HG02870 (cell line): ENCODE data around the gene DAB1.

Experiments used
- ATAC-seq: cut with Tn5 transposase; IDR thresholded peaks from one replicate; pipeline ENCODE4 v1.9.1; 2021; ENCODE audit warnings: mild to moderate bottlenecking, moderate library complexity; ENCODE audit not compliant: unreplicated experiment

The DAB1 gene

DNA sequence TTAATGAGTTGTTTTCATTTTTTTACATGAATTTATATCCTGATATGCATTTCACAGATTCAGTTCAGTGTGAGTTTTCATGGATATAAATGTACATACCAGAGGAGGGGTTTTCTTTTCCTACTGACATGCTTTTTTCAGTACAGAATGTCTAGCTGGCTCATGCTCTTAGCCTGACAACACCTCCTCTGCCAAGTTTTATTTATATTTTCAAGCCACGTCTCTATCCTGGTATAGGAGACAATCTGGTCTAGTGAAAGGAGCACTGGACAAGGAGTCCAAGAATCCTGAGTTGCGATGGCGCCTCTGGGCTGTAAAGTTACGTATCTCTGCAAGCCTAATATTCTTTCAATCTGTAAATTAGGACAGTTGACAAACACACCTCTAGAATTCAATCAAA is 4.9 kb downstream of the DAB1 start:
- no peak for ATAC-seq

- ATAC-seq = no peak
Measured at GRCh38 chr1:57411262-57411661, 12.6 kb downstream of the DAB1 start.

GRCh38 chr1:57410508-57410907 is 13.4 kb downstream of the DAB1 start:
- ATAC-seq = no peak

DNA sequence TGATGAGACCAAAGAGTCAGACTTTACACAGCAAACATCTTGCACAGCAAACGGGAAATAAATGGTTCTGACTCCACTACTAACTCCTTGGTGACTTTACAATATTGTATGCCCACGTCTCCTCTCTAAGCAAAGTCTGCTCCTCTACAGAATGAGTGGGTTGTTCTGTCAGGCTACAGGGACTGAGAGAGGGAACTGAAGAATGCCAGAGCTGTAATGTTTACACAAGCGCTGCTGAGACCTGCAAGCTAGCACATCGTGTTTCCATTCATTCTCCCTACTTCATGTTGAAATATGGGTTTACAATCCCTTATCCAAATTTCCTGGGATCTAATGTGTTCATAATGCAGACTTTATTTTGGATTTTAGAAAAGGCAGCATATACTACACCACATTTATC is 15.9 kb downstream of the DAB1 start:
- no peak for ATAC-seq

GRCh38 chr1:57406428-57406970 is 17.4 kb downstream of the DAB1 start:
- ATAC-seq = no peak

DNA sequence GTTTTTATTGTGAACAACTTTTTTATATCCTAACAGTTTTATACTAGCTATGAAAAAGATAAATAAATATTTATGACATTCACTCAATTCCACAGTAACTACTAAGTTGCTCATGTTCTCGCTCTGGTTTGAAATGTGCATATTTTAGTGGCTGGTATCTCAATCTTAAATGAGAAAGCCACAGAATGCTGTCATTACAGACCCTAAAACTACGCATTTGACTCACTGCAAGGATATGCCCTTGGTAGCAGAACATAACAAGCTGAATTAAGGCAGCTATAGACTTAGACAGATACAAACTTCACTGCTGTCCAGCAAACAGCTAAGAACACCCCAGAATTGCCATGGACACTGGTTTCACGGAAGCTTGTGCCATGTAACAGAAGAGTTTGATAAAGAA is 19.0 kb downstream of the DAB1 start:
- ATAC-seq = no peak

DNA sequence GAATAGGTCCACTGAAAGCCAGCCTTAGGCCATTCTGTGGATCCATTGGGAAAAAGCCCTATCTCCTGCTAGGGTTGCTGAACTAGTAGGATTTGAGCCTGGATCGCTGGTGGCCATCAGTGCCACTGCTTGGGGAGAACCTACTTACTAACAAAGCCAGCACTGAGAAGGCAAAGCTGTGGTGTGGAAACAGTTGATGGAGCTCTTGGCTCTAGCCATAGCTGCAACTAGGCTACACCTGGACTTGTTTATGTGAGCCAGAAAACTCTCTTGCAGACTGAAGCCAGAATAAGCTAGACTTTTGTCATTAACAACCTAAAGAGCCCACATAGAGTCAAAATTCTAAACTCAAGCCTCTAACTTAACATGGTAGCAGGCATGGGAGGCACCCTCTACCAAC is 20.7 kb downstream of the DAB1 start:
- ATAC-seq = no peak

GRCh38 chr1:57401671-57402070 is 22.2 kb downstream of the DAB1 start:
- ATAC-seq = no peak

DNA sequence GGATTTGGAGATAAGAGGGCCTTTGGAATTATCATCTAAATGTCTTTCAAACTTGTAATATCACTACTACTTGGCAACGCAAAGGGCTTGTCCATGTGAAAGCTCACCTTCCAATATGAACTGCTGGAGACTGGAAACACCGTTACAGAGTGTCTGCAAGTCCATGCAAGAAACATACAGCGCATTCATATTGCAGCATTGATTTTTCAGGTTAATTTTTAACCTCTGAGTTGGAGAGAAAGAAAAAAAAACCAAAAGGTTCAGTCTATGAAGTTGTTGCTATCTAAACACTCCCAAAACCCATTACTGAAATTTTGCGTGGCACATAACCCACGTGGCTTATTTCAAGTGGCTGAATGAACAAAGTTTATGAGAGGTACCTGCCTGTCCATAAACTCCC is 23.8 kb downstream of the DAB1 start:
- no peak for ATAC-seq

DNA sequence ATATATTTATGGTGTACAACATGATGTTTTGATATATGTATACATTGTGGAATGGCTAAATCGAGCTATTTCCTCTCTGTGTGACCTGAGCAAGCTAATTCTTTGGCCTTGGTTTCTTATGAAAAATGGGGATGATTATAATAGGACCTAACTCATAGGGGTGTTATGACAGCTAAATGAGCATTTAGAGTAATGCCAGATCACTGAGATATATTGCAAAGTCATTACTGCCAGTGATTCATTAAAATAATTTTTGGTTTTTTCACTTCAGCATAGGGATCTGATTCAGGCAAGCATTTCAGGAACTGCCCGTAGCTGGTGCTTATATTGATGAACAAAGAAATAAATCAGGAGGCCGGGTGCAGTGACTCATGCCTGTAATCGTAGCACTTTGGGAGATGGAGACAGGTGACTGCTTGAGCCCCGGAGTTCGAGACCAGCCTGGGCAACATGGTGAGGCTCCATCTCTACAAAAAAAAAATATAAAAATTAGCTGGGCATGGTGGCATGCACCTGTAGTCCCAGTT is 30.7 kb downstream of the DAB1 start:
- no peak for ATAC-seq

- no peak for ATAC-seq
Measured at GRCh38 chr1:57385336-57385735, 38.5 kb downstream of the DAB1 start.

DNA sequence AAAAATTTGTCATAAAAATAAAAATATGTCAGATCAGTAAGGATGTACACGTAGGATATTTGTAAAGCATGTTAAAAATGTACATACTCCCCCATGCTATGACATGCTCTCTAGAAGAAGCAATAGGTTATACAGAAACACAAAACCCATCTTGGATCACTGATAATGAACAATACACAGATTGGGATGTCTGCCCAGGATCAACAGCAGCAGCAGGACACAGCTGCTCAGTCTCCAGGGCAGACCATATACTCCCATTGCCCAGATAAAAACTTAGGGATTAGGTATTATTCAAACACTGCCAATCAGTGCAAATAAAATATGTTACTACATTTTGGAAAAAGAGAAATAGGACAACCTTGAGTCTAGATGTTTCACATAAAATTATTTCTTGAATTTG is 39.0 kb downstream of the DAB1 start:
- no peak for ATAC-seq

GRCh38 chr1:57384284-57384683 is 39.6 kb downstream of the DAB1 start:
- no peak for ATAC-seq

DNA sequence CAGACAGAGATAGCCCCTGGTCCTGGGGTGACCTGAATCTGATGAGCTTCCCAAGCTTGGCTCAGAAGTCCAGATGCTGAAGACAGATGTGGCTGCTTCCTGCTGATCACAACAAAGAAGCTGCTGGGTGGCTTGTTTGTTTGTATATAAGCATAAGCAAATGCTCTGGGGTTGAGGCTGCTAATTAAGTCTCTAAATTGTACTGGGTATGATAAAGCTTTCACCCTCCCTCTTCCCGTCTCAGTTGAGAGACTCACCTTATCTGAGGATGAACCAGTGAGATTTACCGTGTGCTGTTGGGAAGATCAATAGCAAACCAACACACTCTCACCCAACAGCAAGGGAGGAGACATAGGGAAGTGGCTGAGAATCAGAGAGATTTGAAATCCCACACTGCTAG is 42.0 kb downstream of the DAB1 start:
- no peak for ATAC-seq

DNA sequence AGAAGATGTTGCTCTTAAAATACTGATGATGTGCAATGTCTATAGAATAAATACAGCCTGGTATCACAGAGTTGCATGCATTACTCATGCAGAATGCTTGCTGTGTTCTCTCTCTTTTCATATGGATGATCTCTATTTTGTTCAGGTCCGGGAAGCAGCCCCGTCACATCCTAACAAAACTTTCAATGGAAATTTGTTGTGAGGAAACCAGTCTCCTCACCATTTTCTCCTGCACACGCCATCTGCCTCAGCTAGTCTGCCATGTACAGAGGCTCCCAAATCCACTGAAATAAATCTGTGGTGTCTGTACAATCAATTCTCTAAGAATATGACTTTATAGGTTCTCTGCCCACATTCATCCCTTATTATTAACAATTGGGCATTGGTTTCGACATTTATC is 42.4 kb downstream of the DAB1 start:
- ATAC-seq = no peak

GRCh38 chr1:57380923-57381322 is 42.9 kb downstream of the DAB1 start:
- no peak for ATAC-seq

DNA sequence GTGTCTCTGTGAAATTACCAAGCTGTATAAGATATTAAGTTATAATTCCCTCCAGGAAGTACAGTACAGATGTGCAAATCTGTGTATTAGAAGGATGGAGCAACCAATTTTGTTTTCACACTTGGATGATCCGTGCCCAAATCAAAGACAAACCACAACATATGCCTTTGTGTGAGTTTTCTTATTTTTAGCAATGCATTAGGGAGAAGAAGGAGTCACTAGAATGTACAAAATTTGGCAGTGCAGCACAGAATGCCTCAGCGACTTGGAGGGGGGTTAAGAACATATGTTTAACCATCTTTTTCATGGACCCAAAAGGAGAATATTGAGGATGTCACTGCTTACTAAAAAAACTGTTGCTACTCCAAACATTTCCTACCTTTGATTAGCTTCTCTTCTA is 45.3 kb downstream of the DAB1 start:
- no peak for ATAC-seq

GRCh38 chr1:57377339-57378139 is 46.3 kb downstream of the DAB1 start:
- no peak for ATAC-seq

- ATAC-seq = no peak
Measured at GRCh38 chr1:57376041-57376440, 47.8 kb downstream of the DAB1 start.

GRCh38 chr1:57369889-57370288 is 54.0 kb downstream of the DAB1 start:
- no peak for ATAC-seq

DNA sequence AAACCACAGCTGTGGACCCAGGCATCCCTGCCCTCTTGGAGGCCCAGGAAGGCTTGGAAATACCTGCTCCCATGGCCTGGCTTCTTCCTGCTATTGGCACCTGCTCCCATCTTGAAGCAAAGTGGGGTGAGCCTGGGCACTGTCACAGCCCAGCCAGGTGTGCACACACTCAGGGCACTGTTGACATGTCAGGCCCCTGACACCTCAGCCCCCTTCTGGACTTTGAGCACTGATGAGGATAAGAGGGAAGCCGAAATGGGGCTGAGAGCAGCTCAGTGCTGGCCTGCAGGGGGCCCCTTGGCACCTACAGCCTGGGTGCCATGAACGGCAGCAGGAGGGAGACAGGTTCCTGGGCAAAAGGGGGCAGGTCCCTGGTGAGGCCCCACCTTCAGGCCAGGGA is 55.9 kb downstream of the DAB1 start:
- no peak for ATAC-seq

- ATAC-seq = no peak
Measured at GRCh38 chr1:57363643-57364042, 60.2 kb downstream of the DAB1 start.

- no peak for ATAC-seq
Measured at GRCh38 chr1:57363165-57363564, 60.7 kb downstream of the DAB1 start.
